Breast epithelium (tissue), 3 donors: ENCODE measurements around the gene EHD3.

ENCODE experiments used
- CTCF ChIP-seq, 3 donors: fragments of 450-650 bp; IDR thresholded peaks; one replicate each; pipeline ENCODE4 v1.5.1; 2016 to 2017; ENCODE audit warnings: antibody characterized with exemption in 3 of 3, mild to moderate bottlenecking in 3 of 3, moderate library complexity in 3 of 3
- POLR2AphosphoS5 ChIP-seq, 3 donors: sonication (generic); formaldehyde crosslinking; IDR thresholded peaks; one replicate each; pipeline ENCODE4 v1.6.1; 2017; ENCODE audit warnings: antibody characterized with exemption in 3 of 3

GRCh38 chr2:31200972-31201371 lies 33.0 kb upstream of the EHD3 start:
- TF ChIP-seq POLR2AphosphoS5 (IDR thresholded peaks at IDR 0.05) (no peak), CTCF (IDR thresholded peaks at IDR 0.05) (no peak)
